Trophoblast cell (in vitro differentiated cells and primary cell): ENCODE measurements around the gene SLC6A9.

ENCODE experiments used
- DNase-seq, 2 donors: peaks; one replicate each; pipeline ENCODE4 v3.0.0-alpha.2; 2016
- H2AFZ ChIP-seq: 2 replicates; pipeline ENCODE4 v1.6.1; 2013; ENCODE audit warnings: low read length, moderate library complexity, mild to moderate bottlenecking; ENCODE audit not compliant: insufficient read depth, poor library complexity
- H2AK5ac ChIP-seq: 2 replicates; pipeline ENCODE4 v1.6.1; 2013; ENCODE audit warnings: mild to moderate bottlenecking, low read length
- H2BK120ac ChIP-seq: 2 replicates; pipeline ENCODE4 v1.6.1; 2013; ENCODE audit warnings: low read length, mild to moderate bottlenecking, moderate library complexity; ENCODE audit not compliant: insufficient read depth, poor library complexity
- H2BK12ac ChIP-seq: 2 replicates; pipeline ENCODE4 v1.6.1; 2013; ENCODE audit warnings: mild to moderate bottlenecking, low read length, moderate library complexity
- H2BK5ac ChIP-seq: 2 replicates; pipeline ENCODE4 v1.6.1; 2013; ENCODE audit warnings: low read length, low read depth, moderate library complexity, mild to moderate bottlenecking; ENCODE audit not compliant: poor library complexity
- H3K14ac ChIP-seq: 2 replicates; pipeline ENCODE4 v1.6.1; 2013; ENCODE audit warnings: mild to moderate bottlenecking, low read length
- H3K18ac ChIP-seq: 2 replicates; pipeline ENCODE4 v1.6.1; 2013; ENCODE audit warnings: mild to moderate bottlenecking, low read length
- H3K23ac ChIP-seq: 2 replicates; pipeline ENCODE4 v1.6.1; 2013; ENCODE audit warnings: low read length
- H3K27ac ChIP-seq: 2 replicates; pipeline ENCODE4 v1.5.1; 2013; ENCODE audit warnings: low read depth, mild to moderate bottlenecking, inconsistent platforms, low read length, moderate library complexity
- H3K27me3 ChIP-seq: 2 replicates; pipeline ENCODE4 v1.6.1; 2013; ENCODE audit warnings: inconsistent platforms, mild to moderate bottlenecking, low read length, moderate library complexity; ENCODE audit not compliant: insufficient read depth
- H3K36me3 ChIP-seq, 2 experiments: 1 replicate in 1 of 2; 2 replicates in 1 of 2; pipeline ENCODE4 v1.6.1; 2013; ENCODE audit warnings: low read length in 2 of 2, mild to moderate bottlenecking in 2 of 2, moderate library complexity in 1 of 2; ENCODE audit not compliant: insufficient read depth in 2 of 2, control insufficient read depth in 1 of 2
- H3K4ac ChIP-seq: 2 replicates; pipeline ENCODE4 v1.6.1; 2013; ENCODE audit warnings: low read depth, mild to moderate bottlenecking, low read length, moderate library complexity
- H3K4me1 ChIP-seq, 2 experiments: 1 replicate in 1 of 2; 2 replicates in 1 of 2; pipeline ENCODE4 v1.6.1; 2013; ENCODE audit warnings: low read length in 2 of 2, mild to moderate bottlenecking in 2 of 2, moderate library complexity in 1 of 2; ENCODE audit not compliant: insufficient read depth in 2 of 2, control insufficient read depth in 1 of 2
- H3K4me2 ChIP-seq: 2 replicates; pipeline ENCODE4 v1.6.1; 2013; ENCODE audit warnings: inconsistent platforms, mild to moderate bottlenecking, low read length, moderate library complexity
- H3K4me3 ChIP-seq: 2 replicates; pipeline ENCODE4 v1.5.1; 2013; ENCODE audit warnings: mild to moderate bottlenecking, low read depth, low read length, inconsistent platforms
- H3K79me1 ChIP-seq: one replicate; pipeline ENCODE4 v1.6.1; 2013; ENCODE audit warnings: low read length
- H3K79me2 ChIP-seq: 2 replicates; pipeline ENCODE4 v1.6.1; 2013; ENCODE audit warnings: low read length, mild to moderate bottlenecking; ENCODE audit not compliant: control insufficient read depth, insufficient read depth, poor library complexity
- H3K9ac ChIP-seq: 2 replicates; pipeline ENCODE4 v1.6.1; 2013; ENCODE audit warnings: mild to moderate bottlenecking, low read length
- H3K9me3 ChIP-seq: 2 replicates; pipeline ENCODE4 v1.6.1; 2013; ENCODE audit warnings: low read depth, mild to moderate bottlenecking, control low read depth, inconsistent platforms, low read length; ENCODE audit not compliant: insufficient read depth
- H4K12ac ChIP-seq: 2 replicates; pipeline ENCODE4 v1.6.1; 2013; ENCODE audit warnings: low read depth, mild to moderate bottlenecking, low read length, moderate library complexity
- H4K8ac ChIP-seq: 2 replicates; pipeline ENCODE4 v1.6.1; 2013; ENCODE audit warnings: low read depth, mild to moderate bottlenecking, low read length, moderate library complexity
- H4K91ac ChIP-seq: one replicate; pipeline ENCODE4 v1.6.1; 2013; ENCODE audit warnings: low read depth, mild to moderate bottlenecking, low read length, moderate library complexity
- WGBS: extraction: QIAGEN DNeasy Blood & Tissue Kit; methylation state at CpG from one replicate; pipeline ENCODE4 v1.1.7; 2013; ENCODE audit warnings: missing lambda C conversion rate; ENCODE audit not compliant: insufficient read length, insufficient coverage; ENCODE audit errors: extremely low coverage; 5-methylcytosine and 5-hydroxymethylcytosine counted together

The SLC6A9 gene

DNA sequence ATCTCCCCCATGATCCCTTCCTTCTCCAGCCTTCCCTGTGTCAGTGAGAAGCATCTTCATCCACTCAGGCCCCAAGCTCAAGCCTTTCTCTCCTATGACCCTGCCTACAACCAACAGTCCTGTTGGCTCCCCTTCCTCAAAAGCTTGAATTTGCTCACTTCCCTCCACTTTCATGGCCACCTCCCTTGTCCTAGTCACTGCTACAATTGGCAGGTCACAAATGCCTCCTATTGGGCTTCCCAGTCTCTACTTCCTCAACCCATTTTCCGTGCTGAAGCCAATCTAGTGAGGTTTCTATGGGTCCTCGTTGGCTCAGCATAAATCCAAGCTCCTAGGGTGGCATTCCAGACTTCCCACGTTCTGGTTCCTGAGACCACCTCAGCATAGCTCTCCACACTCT is 40.2 kb upstream of the SLC6A9 start:
- Histone ChIP-seq H3K36me3 (no peaks in the 10 kb centered on the region), H4K8ac (no peak overlapping the region), H3K79me2 (no peaks in the 10 kb centered on the region), H3K23ac (no peak overlapping the region), H2AFZ (no peak overlapping the region), H2AK5ac (no peak overlapping the region), H2BK120ac (no peak overlapping the region), H3K9me3 (no peaks in the 10 kb centered on the region), H3K79me1 (no peaks in the 10 kb centered on the region), H3K14ac (no peak overlapping the region), H2BK5ac (no peak overlapping the region), H3K4me1 (no peaks in the 10 kb centered on the region), H3K4ac (no peak overlapping the region), H3K4me3 (no peak overlapping the region), H3K18ac (no peak overlapping the region), H4K91ac (no peak overlapping the region), H3K27me3 (no peaks in the 10 kb centered on the region), H2BK12ac (no peak overlapping the region), H3K4me2 (no peak overlapping the region), H3K9ac (no peak overlapping the region), H3K27ac (no peak overlapping the region), H4K12ac (no peak overlapping the region)
- DNase-seq: no peak
- no CpG with 5 or more reads among the region's 3 CpGs for WGBS

GRCh38 chr1:44068442-44068921 is 37.2 kb upstream of the SLC6A9 start:
- H3K27ac ChIP-seq: no peak overlapping the region
- H4K8ac ChIP-seq: no peak overlapping the region
- no peak overlapping the region for H3K4me3 ChIP-seq
- H3K4me1 ChIP-seq: no peaks in the 10 kb centered on the region
- no peaks in the 10 kb centered on the region for H3K27me3 ChIP-seq
- H3K14ac ChIP-seq: no peak overlapping the region
- DNase-seq: no peak
- no peak overlapping the region for H2BK5ac ChIP-seq
- H3K9me3 ChIP-seq: no peaks in the 10 kb centered on the region
- no peak overlapping the region for H2AFZ ChIP-seq
- H4K91ac ChIP-seq: no peak overlapping the region
- H3K23ac ChIP-seq: no peak overlapping the region
- no peak overlapping the region for H3K9ac ChIP-seq
- no peak overlapping the region for H2BK12ac ChIP-seq
- no peak overlapping the region for H3K4me2 ChIP-seq
- H3K36me3 ChIP-seq: no peaks in the 10 kb centered on the region
- no peak overlapping the region for H2BK120ac ChIP-seq
- H3K79me2 ChIP-seq: no peaks in the 10 kb centered on the region
- WGBS: no CpG with 5 or more reads among the region's 2 CpGs
- H3K18ac ChIP-seq: no peak overlapping the region
- no peak overlapping the region for H2AK5ac ChIP-seq
- no peaks in the 10 kb centered on the region for H3K79me1 ChIP-seq
- H4K12ac ChIP-seq: no peak overlapping the region
- no peak overlapping the region for H3K4ac ChIP-seq

GRCh38 chr1:44067266-44068250 is 36.3 kb upstream of the SLC6A9 start:
- Histone ChIP-seq H3K79me2 (no peaks in the 10 kb centered on the region), H3K9me3 (no peaks in the 10 kb centered on the region), H2AK5ac (no peak overlapping the region), H2BK12ac (no peak overlapping the region), H3K18ac (no peak overlapping the region), H3K36me3 (no peaks in the 10 kb centered on the region), H4K8ac (no peak overlapping the region), H3K14ac (no peak overlapping the region), H2BK5ac (no peak overlapping the region), H3K4me3 (no peak overlapping the region), H3K79me1 (no peaks in the 10 kb centered on the region), H3K4ac (no peak overlapping the region), H3K9ac (no peak overlapping the region), H3K27me3 (no peaks in the 10 kb centered on the region), H2BK120ac (no peak overlapping the region), H4K12ac (no peak overlapping the region), H3K27ac (no peak overlapping the region), H3K23ac (no peak overlapping the region), H4K91ac (no peak overlapping the region), H2AFZ (no peak overlapping the region), H3K4me2 (no peak overlapping the region), H3K4me1 (no peaks in the 10 kb centered on the region)
- DNase-seq: no peak
- no CpG with 5 or more reads among the region's 6 CpGs for WGBS

- Histone ChIP-seq H2BK12ac (no peak overlapping the region), H3K4me1 (no peaks in the 10 kb centered on the region), H3K23ac (no peak overlapping the region), H3K4me3 (no peak overlapping the region), H3K9ac (no peak overlapping the region), H3K79me2 (no peaks in the 10 kb centered on the region), H3K27me3 (peaks cover 2% of the 10 kb centered on the region), H4K12ac (no peak overlapping the region), H2AK5ac (no peak overlapping the region), H3K4me2 (no peak overlapping the region), H3K27ac (no peak overlapping the region), H3K36me3 (no peaks in the 10 kb centered on the region), H3K4ac (no peak overlapping the region), H3K14ac (no peak overlapping the region), H3K9me3 (no peaks in the 10 kb centered on the region), H3K79me1 (no peaks in the 10 kb centered on the region), H4K8ac (no peak overlapping the region), H3K18ac (no peak overlapping the region), H2BK5ac (no peak overlapping the region), H2AFZ (no peak overlapping the region), H2BK120ac (no peak overlapping the region), H4K91ac (no peak overlapping the region)
- DNase-seq: no peak
- WGBS: no CpG with 5 or more reads among the region's 5 CpGs
Measured at GRCh38 chr1:44062656-44063179, 31.5 kb upstream of the SLC6A9 start.
